ENCODE results near the gene CUBN.

The CUBN gene

DNA sequence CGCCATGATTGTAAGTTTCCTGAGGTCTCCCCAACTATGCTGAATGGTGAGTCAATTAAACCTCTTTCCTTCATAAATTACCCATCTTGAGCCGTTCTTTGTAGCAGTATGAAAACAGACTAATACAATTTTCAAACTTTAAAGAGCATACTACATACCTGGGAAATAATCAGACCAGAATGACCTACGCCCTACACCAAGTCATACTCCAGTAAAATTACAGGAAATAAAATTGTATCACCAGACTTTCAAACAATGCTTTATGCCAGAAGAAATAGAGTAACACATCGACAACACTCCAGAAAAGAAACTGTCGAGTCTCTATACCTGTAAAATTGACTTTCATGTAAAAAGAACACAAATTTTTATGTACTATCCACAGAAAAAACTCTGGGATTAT is 331.0 kb downstream of the CUBN start:
- TF ChIP-seq CTCF (IDR thresholded peaks at IDR 0.05; ENCODE audit: low read depth, low read length): no peak
- H3K27me3 ChIP-seq (ENCODE audit: insufficient read depth, low read depth, severe bottlenecking): no peaks in the 10 kb centered on the region
- H3K9me3 ChIP-seq (ENCODE audit: severe bottlenecking): no peaks in the 10 kb centered on the region
- DNase-seq: no peak
- no peaks in the 10 kb centered on the region for H3K36me3 ChIP-seq
- no peak overlapping the region for H3K27ac ChIP-seq
- H3K4me3 ChIP-seq (ENCODE audit: low read depth, low read length): no peak overlapping the region

DNA sequence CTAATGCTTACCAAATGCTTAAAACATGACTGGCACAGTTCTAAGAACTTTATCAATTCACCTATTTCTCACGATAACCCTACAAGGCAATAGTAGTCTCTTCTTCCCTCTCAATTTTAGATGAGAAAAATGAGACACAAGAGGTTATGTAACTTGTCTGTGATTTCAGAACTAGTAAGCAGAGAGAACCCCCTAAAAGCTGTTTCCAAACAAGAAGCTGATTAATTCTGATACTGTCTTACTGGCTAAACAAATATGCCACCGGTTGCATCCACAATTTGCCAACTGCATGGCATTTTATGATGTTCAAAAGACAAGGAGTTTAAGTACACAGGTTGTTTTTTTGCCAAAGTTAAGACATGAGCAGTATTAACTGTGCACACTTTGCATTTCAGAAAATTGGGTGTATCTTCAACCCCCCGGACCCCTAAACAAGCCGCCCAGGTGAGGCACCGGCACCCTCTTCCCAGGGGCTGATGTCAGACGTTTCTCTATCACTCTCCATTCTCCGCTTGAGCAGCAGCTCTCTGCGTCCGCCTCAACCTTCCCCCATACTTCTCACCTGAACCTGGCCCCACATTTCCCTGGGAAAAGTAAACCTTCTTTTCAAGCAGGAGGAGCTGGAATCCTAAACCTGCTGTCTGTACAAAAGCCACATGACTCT is 334.1 kb downstream of the CUBN start:
- Histone ChIP-seq H3K27me3 (ENCODE audit: insufficient read depth, low read depth, severe bottlenecking) (no peaks in the 10 kb centered on the region), H3K36me3 (no peaks in the 10 kb centered on the region)
- no peak for TF ChIP-seq CTCF (IDR thresholded peaks at IDR 0.05; ENCODE audit: low read depth, low read length)

DNA sequence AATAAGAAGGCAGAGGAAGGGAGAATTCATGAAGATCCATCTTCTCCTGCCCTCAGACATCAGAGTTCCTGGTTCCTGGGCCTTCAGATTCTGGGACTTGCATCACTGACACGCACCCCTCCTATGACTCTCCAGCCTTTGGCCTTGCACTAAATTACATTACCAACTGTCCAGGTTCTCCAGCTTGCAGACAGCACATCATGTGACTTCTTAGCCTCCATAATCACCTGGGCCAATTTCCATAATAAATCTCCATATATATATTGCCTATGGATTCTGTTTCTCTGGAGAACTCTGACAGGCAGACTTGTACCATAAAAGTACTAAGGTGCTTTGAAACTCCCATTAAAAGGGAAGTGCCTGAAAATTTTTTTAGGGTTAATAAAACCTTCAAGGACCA is 335.6 kb downstream of the CUBN start:
- Histone ChIP-seq H3K27me3 (ENCODE audit: insufficient read depth, low read depth, severe bottlenecking) (no peaks in the 10 kb centered on the region), H3K36me3 (no peaks in the 10 kb centered on the region), H3K4me3 (ENCODE audit: low read depth, low read length) (no peak overlapping the region), H3K27ac (no peak overlapping the region), H3K9me3 (ENCODE audit: severe bottlenecking) (no peaks in the 10 kb centered on the region)
- no peak for DNase-seq
- TF ChIP-seq CTCF (IDR thresholded peaks at IDR 0.05; ENCODE audit: low read depth, low read length): no peak

More for the DNA sequence above, 334.1 kb downstream of the CUBN start:
- Histone ChIP-seq H3K9me3 (ENCODE audit: severe bottlenecking) (no peaks in the 10 kb centered on the region), H3K4me3 (ENCODE audit: low read depth, low read length) (no peak overlapping the region), H3K27ac (no peak overlapping the region)
- no peak for DNase-seq

- DNase-seq: no peak
- no peaks in the 10 kb centered on the region for H3K9me3 ChIP-seq (ENCODE audit: severe bottlenecking)
These were observed 336.9 kb downstream of the CUBN start for GRCh38 chr10:16792675-16793074.

GRCh38 chr10:16789765-16790164 is 339.8 kb downstream of the CUBN start:
- DNase-seq: no peak
- no peak overlapping the region for H3K27ac ChIP-seq
- no peaks in the 10 kb centered on the region for H3K36me3 ChIP-seq
- no peak for TF ChIP-seq CTCF (IDR thresholded peaks at IDR 0.05; ENCODE audit: low read depth, low read length)
- no peaks in the 10 kb centered on the region for H3K9me3 ChIP-seq (ENCODE audit: severe bottlenecking)
- no peaks in the 10 kb centered on the region for H3K27me3 ChIP-seq (ENCODE audit: insufficient read depth, low read depth, severe bottlenecking)
- H3K4me3 ChIP-seq (ENCODE audit: low read depth, low read length): no peak overlapping the region

More at GRCh38 chr10:16792675-16793074, 336.9 kb downstream of the CUBN start:
- Histone ChIP-seq H3K27ac (no peak overlapping the region), H3K36me3 (no peaks in the 10 kb centered on the region), H3K27me3 (ENCODE audit: insufficient read depth, low read depth, severe bottlenecking) (no peaks in the 10 kb centered on the region), H3K4me3 (ENCODE audit: low read depth, low read length) (no peak overlapping the region)
- no peak for TF ChIP-seq CTCF (IDR thresholded peaks at IDR 0.05; ENCODE audit: low read depth, low read length)

GRCh38 chr10:16789261-16789660 is 340.4 kb downstream of the CUBN start:
- H3K9me3 ChIP-seq (ENCODE audit: severe bottlenecking): no peaks in the 10 kb centered on the region
- no peak for DNase-seq
- TF ChIP-seq CTCF (IDR thresholded peaks at IDR 0.05; ENCODE audit: low read depth, low read length): no peak
- no peaks in the 10 kb centered on the region for H3K27me3 ChIP-seq (ENCODE audit: insufficient read depth, low read depth, severe bottlenecking)
- no peaks in the 10 kb centered on the region for H3K36me3 ChIP-seq
- H3K27ac ChIP-seq: no peak overlapping the region
- no peak overlapping the region for H3K4me3 ChIP-seq (ENCODE audit: low read depth, low read length)
